Activated effector memory CD4-positive, alpha-beta T cell treated with Interleukin-2 at 50 U/mL for 16 hours (primary cell): ENCODE results near the gene DHRSX.
"Not testable (repeated sequence)": the region's sequence is repeated elsewhere in the genome, so short reads cannot be mapped to it uniquely, and the experiment has no call there.

ENCODE experiments used
- DNase-seq: peaks from one replicate; pipeline ENCODE4 v3.0.0-alpha.2; 2020

The DHRSX gene

DNA sequence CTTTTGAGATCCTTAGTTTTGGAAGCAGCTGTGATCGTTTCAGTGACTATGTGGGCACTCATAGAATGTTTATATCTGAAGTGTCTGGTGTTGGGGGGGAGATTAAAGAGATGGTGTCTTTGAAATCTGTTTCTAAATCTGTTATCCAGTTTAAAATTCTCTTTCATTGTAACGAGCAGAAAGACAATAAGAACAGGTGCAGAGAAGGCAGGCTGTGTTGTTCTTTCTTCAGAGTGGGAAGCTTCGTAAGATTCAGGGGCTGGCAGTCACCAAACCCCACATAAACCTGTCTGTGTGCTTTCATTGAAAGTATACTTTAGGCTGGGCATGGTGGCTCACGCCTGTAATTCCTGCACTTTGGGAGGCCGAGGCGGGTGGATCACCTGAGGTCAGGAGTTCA is 16.3 kb upstream of the DHRSX start:
- no peak for DNase-seq

DNA sequence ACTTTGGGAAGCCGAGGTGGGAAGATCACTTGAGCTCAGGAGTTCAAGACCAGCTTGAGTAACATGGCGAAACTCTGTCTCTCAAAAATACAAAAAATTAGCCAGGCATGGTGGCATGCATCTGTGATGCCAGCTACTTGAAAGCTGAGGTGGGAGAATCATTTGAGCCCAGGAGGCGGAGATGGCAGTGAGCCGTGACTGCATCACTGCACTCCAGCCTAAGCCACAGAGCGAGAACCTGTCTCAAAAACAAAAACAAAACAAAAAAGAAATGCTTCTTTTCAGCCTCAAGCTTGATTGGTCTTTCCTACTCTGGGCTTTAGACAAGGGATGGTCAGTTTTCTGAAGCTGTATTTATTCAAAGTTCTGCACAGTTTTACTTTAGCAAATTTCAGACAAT is 15.8 kb upstream of the DHRSX start:
- DNase-seq: no peak

DNA sequence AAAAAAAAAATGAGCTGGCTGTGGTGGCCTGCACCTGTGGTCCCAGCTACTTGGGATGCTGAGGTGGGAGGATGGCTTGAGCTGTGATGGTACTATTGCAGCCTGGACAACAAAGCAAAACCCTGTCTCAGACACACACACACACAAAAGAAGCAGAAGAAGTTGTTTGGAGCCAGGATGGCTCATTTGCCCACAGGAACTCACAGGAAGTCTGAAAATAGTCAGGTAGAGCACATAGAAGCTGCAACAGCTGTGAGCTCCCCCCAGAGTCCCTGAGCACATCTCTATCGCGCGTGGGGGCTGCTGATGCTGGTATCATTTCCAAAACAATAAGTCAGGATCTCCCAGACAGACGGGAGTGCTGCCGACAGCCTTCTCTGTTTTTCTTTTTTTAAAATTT is 13.4 kb upstream of the DHRSX start:
- no peak for DNase-seq

DNA sequence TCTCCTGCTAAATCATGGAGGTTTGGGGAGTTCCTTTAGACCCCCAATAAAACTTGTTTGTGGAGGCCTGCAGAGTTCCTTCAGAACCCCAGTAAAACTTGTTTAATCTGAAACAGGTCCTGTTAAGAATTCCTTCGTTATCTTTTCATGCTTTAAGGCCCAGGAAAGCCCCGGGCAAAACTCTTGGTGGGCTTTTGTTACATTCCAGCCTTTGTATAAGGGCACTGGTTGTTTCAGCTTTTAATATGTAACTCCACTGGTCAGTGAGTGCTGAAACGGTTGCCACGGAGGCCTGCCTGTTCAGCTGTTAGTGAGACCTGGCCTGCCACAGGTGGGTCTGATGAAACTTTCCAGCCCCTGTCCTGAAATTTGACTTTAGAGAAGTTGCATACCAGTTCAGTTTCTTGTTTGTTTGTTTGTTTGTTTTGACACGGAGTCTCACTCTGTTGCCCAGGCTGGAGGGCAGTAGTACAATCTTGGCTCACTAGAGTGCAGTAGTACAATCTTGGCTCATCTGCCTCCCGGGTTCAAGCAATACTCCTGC is 12.4 kb upstream of the DHRSX start:
- no peak for DNase-seq

DNA sequence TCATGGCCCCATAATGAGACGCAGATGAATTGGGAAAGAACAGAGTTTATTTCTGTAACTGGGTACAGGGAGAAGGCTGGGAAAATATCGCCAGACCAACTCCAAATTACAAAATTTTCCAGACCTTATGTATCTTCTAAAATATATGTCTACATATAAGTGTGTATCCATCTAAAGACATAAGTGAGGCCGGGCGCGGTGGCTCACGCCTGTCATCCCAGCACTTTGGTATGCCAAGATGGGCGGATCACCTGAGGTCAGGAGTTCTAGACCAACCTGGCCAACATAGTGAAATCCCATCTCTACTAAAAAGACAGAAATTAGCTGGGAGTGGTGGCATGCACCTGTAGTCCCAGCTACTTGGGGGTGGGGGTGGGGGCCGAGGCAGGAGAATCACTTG is 11.7 kb upstream of the DHRSX start:
- no peak for DNase-seq

DNA sequence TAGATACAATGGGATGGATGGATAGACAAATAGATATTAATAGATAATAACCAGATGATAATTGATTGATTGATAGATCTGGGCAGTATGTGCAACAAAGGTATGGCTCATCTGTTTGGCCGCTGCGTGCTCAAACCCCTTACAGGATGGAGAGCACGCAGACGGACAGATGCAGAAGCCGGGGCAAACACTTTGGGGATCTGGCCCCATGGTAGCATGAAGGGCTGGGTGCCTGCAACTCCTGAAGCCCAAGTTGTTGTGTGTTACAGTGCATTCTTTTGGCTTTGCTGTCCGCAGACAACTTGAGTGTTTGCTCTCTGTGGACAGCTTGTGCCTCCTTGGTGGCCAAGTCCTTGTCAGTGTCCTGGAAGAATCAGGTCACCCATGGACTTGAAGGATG is 10.6 kb upstream of the DHRSX start:
- no peak for DNase-seq

DNA sequence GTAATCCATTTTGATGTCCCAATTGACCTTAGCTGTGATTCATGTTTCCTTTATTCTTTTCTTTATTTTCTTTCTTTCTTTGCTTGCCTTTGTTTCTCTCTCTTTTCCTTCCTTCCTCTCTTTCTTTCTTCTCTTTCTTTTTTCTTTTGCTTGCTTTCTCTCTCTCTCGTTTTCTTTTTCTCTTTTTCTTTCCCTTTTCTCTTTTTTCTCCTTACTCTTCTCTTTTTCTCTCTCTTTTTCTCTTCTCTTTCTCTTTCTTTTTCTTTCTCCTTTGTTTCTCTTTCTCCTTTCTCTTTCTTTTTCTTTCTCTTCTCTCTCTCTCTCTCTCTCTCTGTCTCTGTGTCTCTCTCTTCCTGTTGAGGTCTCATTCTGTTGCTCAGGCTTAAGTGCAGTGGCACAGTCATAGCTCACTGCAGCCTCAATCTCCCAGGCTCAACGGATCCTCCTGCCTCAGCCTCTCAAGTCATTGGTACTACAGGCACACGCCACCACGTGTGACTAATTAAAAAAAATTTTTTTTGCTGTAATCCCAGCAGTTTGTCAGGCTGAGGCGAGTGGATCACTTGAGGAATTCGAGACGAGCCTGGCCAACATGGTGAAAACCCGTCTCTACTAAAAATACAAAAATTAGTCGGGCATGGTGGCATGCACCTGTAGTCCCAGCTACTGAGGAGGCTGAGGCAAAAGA is 8.0 kb upstream of the DHRSX start:
- no peak for DNase-seq

DNA sequence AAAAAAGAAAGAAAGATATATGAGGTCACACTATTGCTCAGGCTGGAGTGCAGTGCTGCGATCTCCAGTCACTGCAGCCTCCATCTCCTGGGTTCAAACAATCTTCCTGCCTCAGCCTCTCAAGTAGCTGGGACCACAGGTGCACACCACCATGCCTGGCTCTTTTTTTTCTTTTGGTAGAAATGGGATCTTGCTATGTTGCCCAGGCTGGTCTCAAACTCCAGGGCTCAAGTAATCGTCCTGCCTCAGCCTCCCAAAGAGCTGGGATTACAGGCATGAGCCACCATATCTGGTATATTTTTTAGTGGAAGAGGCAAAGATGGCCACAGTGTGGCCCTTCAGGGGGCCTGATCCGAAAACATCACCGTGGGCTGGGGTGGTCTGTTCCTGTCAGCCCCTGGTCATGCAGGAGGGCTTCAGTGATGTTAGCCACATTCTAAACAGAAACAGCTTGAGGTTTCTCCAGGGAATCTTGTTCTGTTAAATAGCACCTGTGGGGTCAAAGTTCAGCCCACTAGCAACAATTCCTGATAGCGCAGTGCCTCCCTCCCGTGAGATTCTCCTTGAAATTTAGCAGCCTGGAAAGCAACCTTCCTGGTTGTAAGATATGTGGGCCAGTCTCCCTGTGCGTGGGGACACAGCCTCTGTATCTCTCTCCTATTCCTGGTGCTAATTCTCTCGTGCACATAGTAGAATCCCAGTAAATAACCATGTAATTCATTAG is 7.3 kb upstream of the DHRSX start:
- no peak for DNase-seq

DNA sequence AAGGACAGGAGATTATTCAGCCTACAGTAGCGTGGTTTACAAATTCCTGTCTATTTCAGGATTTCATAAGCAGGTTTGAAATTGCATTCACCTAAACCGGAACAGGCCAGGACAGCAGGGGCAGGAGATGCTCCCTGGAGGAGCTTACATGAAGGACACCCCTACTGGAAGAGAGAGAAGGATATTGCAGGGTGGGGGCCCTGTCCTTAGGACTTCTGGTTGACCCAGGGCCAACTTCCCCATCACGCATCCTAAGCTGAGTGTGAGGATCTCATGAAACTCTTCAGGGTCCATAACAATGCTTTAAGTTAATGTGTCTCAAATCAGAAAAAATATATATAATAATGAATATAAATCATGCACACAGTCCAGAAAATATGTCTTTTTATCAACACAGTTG is 6.4 kb upstream of the DHRSX start:
- no peak for DNase-seq

DNA sequence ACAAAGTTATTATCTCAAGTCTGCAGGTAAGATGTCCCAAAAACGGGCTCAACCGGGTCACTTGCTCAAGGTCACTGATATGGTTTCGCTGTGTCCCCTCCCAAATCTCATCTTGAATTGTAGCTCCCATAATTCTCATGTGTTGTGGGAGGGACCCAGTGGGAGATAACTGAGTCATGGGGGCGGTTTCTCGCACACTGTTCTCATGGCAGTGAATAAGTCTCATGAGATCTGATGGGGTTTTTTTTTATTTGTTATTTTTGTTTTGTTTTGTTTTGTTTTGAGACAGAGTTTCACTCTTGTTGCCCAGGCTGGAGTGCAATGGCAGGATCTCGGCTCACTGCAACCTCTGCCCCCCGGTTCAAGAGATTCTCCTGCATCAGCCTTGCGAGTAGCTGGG is 4.6 kb upstream of the DHRSX start:
- DNase-seq: not testable (repeated sequence)

DNA sequence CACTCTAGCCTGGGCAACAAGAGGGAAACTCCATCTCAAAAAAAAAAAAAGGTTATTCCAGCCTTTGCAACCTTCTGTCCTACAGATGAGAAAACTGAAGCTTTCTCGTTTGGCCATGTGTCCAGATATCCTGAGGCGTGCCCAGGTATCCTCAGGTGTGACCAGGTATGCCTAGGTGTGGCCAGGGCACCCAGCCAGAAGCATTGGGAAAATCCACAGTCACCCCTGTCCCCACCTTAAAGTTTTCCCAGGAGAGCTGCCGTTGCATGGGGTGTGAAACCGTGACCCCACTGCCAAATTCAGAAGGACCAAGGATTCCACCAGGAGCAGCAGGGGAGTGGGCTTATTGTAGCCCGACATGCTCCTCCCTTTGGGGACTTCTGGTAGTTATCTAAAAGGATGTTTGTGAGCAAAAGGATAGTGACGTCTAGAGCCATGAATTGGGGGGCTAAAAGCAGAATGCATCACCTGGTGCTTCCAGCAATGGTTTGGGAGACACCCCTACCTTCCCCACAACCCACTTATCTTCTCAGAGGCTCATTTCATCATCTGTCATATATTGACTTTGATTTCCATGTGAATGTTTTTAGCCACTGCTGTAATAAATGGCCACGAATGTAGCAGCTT is 4.0 kb upstream of the DHRSX start:
- DNase-seq: no peak

DNA sequence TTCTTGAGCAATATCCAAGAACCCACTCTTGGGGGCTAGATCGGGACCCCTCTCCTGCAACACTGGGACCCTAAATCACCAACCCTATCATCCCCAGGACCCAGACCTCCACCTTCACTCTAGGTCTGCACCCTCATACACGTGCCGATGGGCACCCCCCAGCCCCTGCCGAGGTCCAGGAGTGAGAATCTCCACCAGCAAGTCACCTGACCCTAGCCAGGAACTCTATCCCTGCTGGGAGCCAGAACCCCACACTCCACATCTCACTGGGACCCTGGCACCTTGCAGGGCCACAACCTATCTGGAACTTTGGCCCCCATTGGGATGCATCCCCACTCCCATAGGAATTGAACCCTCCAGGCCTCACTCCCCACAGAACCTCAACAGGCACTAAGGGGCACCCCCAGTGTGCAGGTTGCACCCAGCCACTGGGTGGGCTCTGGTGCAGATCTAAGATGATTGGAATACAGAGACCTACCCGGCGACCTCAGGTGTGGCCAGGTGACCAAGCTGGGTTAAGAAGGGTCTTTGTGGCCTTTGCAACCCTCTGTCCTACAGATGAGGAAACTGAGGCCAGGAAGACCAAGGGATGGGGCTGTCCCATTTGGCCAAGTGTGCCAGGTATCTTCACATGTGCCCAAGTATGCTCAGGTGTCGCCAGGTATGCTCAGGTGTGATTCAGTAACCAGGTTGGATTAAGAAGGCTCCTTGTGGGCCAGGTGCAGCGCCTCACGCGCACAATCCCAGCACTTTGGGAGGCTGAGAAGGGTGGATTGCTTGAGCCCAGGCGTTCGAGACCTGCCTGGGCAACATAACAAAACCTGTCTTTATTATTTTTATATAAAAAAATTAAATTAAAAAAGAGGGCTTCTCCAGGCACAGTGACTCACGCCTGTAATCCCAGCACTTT is 3.1 kb upstream of the DHRSX start:
- DNase-seq: no peak

DNA sequence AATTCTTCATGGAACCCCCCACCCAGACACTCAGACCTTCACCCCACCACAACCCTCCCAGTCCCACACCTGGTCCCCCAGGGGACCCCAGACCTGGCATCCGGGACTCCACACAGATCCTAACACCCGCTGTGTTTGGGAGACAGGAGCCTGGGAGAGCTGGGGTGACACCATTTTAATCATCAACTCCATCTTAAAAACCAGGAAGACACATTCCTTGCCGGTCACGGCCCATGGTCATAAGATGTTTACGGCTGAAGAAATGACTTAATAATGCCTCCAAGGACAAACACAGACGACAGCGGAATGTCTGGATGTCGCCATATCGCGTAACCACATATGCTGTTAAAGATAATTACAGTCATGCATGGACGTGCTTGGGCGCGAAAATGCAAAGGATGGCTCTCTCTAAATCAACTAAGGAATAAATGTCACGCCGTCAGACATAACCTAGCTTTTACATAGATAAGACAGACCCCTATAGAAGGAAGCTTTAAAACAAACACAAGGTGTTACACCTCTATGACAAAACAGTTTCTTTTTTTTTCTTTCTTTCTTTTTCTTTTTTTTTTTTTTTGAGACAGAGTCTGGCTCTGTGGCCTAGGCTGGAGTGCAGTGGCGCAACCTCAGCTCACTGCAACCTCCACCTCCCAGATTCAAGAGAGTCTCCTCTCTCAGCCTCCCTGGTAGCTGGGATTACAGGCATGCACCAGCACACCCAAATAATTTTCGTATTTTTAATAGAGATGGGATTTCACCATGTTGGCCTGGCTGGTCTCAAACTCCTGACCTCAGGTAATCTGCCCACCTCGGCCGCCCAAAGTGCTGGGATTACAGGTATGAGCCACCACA is 2.1 kb upstream of the DHRSX start:
- DNase-seq: no peak

DNA sequence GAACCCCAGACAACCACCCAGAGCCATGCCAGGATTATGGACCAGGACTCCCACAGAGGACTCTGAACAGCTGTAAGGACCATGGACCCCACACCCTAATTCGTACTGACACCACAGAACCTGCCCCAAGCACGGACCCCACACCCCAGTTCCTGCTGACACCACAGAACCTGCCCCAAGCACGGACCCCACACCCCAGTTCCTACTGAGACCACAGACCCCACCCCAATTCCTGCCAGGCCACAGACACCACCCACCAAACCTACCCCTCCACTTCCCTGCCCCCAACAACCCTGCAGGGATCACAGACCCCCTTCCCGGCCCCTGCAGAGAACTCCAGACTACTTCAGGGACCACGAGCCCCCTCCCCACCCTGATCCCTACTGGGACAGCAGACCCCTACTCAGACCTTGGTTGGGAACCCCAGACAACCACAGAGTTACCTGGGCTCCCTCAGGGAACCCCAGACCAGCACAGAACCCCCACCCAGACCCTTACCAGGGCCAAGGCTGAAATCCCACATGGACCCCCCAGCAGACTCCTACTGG is 1.4 kb upstream of the DHRSX start:
- no peak for DNase-seq

DNA sequence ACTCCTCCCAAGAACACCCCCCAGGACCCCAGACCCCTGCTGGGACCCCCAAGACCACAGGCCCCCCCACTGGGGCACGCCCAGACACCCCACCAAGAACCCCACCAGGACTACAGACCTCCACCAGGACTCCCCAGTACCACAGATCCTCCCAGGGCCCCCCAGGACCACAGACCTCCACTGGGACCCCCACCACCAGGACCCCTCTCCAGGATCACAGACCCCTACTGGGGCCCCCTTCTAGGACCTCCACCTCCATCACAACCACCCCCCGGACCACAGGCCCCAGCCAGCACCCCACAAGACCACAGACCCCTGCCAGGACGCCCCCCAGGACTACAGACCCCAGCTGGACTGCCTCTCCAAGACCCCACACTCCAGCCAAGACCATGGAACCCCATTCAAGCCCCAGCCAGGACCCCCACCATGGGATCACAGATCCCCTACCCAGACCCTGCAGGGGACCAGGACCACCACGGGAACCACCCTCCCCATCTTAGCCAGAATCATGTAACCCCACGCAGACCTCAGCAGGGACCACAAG is 855 bp upstream of the DHRSX start:
- no peak for DNase-seq

DNA sequence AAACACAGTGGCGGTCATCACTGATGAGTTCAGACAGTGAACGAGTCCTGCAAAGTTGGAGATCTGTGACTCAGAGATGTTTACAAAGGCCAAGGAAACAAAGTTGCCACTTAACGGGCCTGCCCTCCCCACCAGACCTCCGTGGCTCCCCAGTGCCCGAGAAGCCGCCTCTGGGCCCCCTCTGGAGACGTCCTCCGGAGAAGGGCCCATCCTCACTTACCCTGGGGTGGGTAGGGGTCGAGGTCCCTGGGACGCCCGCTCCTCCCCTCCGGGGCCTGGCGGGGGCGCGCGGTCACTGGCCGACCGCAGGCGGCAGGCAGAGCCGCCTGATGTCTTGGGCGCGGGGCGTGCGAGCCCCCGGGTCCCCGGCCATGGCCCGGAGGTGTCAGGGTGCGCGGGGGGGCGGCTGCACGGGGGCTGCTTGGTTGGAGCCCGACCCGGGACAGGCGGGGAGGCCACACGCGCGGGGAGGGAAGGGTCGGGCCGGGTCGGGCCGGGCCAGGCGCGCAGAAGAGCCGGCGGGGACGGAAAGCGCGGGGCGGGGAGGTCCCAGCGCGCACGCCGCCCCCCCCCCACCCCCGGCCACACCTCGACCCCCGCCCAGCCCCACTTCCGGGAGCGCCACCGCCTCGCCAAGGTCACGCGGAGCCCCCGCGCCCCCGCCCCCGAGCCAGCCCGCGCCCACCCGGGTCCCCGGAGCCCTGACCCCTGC is 529 bp downstream of the DHRSX start:
- DNase-seq: peak; percentile 27

DNA sequence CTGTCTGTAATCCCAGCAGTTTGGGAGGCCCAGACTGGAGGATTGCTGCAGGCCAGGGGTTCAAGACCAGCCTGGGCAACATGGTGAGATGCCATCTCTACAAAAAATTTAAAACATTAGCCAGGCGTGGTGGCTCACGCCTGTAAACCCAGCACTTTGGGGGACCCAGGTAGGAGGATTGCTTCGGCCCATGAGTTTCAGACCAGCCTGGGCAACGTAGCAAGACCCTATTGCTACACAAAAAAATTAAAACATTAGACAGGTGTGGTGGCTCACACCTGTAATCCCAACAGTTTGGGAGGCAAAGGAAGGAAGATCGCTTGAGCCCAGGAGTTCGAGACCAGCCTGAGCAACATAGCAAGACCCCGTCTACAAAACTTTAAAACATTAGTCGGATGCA is 1.3 kb downstream of the DHRSX start:
- no peak for DNase-seq

DNA sequence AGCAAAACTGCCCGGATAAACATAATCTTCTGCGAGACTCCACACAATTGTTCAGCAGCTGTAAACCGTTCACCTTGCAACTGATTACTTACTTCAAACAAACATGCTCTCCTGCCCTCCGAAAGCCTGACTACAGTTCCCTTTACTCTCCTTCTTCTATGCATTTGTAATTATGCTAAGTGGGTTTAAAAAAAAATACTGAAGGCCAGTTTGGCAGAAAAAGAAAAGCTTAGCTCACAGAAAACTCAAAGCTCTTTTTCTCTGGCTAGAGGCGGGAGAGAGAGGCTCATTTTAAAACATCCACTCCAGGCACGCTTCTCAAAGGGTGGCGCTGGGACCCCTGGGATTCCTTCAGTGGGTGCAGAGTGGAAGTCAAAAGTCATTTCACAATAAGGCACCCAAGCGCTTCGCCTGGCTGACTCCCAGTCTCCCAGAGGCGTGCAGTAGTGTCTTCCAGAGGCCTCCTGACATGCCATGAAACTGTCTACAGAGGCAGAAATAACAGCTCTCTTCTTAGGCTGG is 1.9 kb downstream of the DHRSX start:
- DNase-seq: no peak

DNA sequence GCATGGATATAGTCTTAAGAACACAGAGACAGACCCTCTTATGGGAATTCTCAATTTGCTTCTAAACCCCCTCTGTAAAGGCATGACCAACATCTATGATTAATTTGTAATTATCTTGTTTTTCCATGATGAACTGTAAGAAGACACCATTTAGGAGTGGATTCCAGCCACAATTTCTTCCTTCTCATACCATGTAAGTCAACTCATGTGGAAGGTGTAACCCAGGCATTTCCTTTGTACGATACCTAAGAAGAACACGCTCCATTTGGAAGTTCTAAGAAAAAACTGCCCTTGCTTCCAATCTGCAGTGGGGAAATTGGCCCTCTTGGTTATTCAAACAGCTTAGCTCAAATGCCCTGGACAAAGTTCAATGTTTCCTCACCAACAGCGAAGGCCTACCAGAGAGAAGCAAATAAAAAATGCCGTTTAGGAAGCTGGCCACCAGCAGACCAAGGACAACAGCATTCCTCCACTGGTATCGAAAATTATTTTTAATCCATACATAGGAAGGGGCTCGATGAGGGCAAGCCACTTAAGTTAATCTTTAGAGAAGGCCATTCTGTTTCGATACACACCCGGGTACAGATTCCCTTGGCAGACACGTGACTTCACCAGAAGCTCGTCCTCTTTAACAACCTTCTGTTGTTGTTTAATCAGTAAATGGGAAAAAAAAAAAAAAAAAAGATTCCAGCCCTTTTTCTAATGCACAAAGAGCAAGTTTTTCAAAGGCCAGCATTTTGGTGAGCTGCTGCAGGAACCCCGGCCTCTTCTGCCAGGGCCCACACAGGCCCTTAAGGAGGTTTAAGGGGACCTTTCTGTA is 2.6 kb downstream of the DHRSX start:
- DNase-seq: no peak

DNA sequence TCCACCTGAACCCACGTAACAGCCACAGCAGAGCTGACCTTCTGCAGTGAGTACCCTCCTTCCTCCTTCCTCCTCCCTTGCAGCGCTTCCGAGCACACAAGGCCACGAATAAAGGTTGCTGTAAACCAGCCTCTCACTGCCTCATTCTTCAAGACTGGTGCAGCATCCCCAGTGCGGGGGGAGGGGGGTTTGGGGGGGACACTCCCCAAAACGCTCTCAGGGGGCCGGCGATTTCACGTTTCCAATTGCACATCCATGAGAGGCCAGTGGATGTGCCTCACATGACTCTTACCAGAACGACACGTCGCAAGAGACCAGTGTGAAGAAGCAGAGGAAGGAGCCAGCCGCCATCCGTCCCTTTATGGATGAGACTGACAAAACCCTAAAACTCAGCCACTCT is 5.2 kb downstream of the DHRSX start:
- no peak for DNase-seq
